Measurements from ENCODE around the gene GDPD5.

GDPD5 gene

GRCh38 chr11:75463106-75463774 lies 62.5 kb downstream of the GDPD5 start:
- Histone ChIP-seq H3K36me3 (ENCODE audit: control insufficient read depth, insufficient read depth, low read length) (peaks cover 9% of the 10 kb centered on the region), H3K9me3 (ENCODE audit: control insufficient read depth, low read length) (no peaks in the 10 kb centered on the region), H3K27ac (ENCODE audit: insufficient read depth, low read length, poor library complexity, severe bottlenecking) (no peak overlapping the region), H3K4me3 (ENCODE audit: insufficient read depth, low read depth, low read length, poor library complexity, severe bottlenecking) (no peak overlapping the region), H3K27me3 (replicated peaks; ENCODE audit: control insufficient read depth, insufficient read depth, low read length, poor library complexity, severe bottlenecking) (no peaks in the 10 kb centered on the region), H3K4me1 (ENCODE audit: control insufficient read depth, insufficient read depth, low read length, poor library complexity, severe bottlenecking) (no peaks in the 10 kb centered on the region)
- no peak for DNase-seq

GRCh38 chr11:75462117-75462653 lies 63.6 kb downstream of the GDPD5 start:
- H3K4me3 ChIP-seq (ENCODE audit: insufficient read depth, low read depth, low read length, poor library complexity, severe bottlenecking): no peak overlapping the region
- H3K36me3 ChIP-seq (ENCODE audit: control insufficient read depth, insufficient read depth, low read length): peaks cover 9% of the 10 kb centered on the region
- DNase-seq: no peak
- H3K4me1 ChIP-seq (ENCODE audit: control insufficient read depth, insufficient read depth, low read length, poor library complexity, severe bottlenecking): no peaks in the 10 kb centered on the region
- no peaks in the 10 kb centered on the region for H3K9me3 ChIP-seq (ENCODE audit: control insufficient read depth, low read length)
- H3K27me3 ChIP-seq (replicated peaks; ENCODE audit: control insufficient read depth, insufficient read depth, low read length, poor library complexity, severe bottlenecking): no peaks in the 10 kb centered on the region
- no peak overlapping the region for H3K27ac ChIP-seq (ENCODE audit: insufficient read depth, low read length, poor library complexity, severe bottlenecking)

- H3K4me1 ChIP-seq (ENCODE audit: control insufficient read depth, insufficient read depth, low read length, poor library complexity, severe bottlenecking): no peaks in the 10 kb centered on the region
- peaks cover 13% of the 10 kb centered on the region for H3K36me3 ChIP-seq (ENCODE audit: control insufficient read depth, insufficient read depth, low read length)
- no peak overlapping the region for H3K27ac ChIP-seq (ENCODE audit: insufficient read depth, low read length, poor library complexity, severe bottlenecking)
- no peaks in the 10 kb centered on the region for H3K9me3 ChIP-seq (ENCODE audit: control insufficient read depth, low read length)
- DNase-seq: no peak
- no peaks in the 10 kb centered on the region for H3K27me3 ChIP-seq (replicated peaks; ENCODE audit: control insufficient read depth, insufficient read depth, low read length, poor library complexity, severe bottlenecking)
- H3K4me3 ChIP-seq (ENCODE audit: insufficient read depth, low read depth, low read length, poor library complexity, severe bottlenecking): no peak overlapping the region
These were observed 64.6 kb downstream of the GDPD5 start for GRCh38 chr11:75461151-75461550.

DNA sequence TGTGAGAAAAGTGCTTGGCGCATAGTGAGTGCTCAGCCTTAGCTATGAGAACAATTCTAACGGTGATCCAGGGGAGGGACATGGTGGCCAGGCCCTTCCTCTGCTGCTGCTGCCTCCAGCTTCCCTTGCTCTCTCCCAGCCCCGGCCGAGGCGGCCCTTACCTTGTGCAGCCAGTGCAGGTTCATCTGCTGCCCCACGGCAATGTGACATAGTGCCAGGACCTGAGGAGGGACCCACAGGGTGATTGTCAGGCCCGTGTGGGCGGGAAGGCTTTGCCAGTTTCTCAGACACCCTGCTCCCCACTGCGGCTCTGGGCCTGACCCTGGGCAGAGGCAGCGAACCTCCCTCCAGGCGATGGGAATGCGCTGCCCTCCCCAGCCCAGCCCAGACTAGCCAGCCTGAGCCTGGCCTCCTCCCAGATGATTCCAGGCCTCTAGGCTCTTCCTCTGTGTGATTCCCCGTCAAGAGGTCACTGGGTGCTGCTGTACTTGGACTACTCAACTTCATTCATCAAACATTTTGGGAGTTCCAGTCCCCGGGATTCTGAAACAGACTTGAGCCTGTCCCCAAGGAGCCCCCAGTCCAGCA lies 69.1 kb downstream of the GDPD5 start:
- Histone ChIP-seq H3K4me1 (ENCODE audit: control insufficient read depth, insufficient read depth, low read length, poor library complexity, severe bottlenecking) (no peaks in the 10 kb centered on the region), H3K27me3 (replicated peaks; ENCODE audit: control insufficient read depth, insufficient read depth, low read length, poor library complexity, severe bottlenecking) (no peaks in the 10 kb centered on the region), H3K9me3 (ENCODE audit: control insufficient read depth, low read length) (no peaks in the 10 kb centered on the region), H3K36me3 (ENCODE audit: control insufficient read depth, insufficient read depth, low read length) (peaks cover 17% of the 10 kb centered on the region), H3K4me3 (ENCODE audit: insufficient read depth, low read depth, low read length, poor library complexity, severe bottlenecking) (no peak overlapping the region), H3K27ac (ENCODE audit: insufficient read depth, low read length, poor library complexity, severe bottlenecking) (no peak overlapping the region)
- no peak for DNase-seq

- no peak overlapping the region for H3K4me3 ChIP-seq (ENCODE audit: insufficient read depth, low read depth, low read length, poor library complexity, severe bottlenecking)
- no peak for DNase-seq
- H3K9me3 ChIP-seq (ENCODE audit: control insufficient read depth, low read length): no peaks in the 10 kb centered on the region
- no peaks in the 10 kb centered on the region for H3K4me1 ChIP-seq (ENCODE audit: control insufficient read depth, insufficient read depth, low read length, poor library complexity, severe bottlenecking)
- peaks cover 8% of the 10 kb centered on the region for H3K36me3 ChIP-seq (ENCODE audit: control insufficient read depth, insufficient read depth, low read length)
- H3K27me3 ChIP-seq (replicated peaks; ENCODE audit: control insufficient read depth, insufficient read depth, low read length, poor library complexity, severe bottlenecking): no peaks in the 10 kb centered on the region
- no peak overlapping the region for H3K27ac ChIP-seq (ENCODE audit: insufficient read depth, low read length, poor library complexity, severe bottlenecking)
These were observed 70.8 kb downstream of the GDPD5 start for GRCh38 chr11:75454987-75455386.

DNA sequence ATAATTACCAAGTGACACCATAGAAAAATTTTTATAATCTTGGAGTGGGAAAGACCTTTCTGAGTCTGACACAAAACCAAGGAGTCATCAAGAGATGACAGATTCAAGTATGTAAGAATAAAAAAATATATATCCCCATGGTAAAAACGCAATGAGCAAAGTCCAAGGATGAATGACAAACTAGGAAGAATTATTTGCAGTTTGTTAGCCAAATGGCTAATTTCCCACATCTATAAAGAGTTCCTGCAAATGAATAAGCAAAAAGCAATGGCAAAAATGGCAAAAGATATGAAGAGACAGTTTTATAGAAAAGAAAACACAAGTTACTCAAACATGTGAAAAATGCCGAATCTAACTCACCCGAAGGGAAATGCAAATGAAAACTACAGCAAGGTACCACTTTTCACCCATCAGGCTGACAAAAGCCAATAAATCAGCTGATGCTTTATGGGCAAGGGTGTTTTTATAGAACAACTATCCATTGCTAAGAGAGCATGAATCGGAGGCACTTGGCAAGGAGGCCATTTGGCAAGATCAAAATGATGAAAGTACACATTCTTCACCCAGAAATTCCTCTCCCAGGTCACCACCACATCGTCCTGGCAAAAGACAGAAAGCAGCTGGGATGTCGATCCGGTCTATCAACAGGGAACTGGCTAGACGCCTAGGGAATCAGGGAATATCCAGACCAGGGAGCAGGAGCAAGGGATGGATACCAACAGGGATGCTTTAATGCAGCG lies 71.7 kb downstream of the GDPD5 start:
- H3K4me1 ChIP-seq (ENCODE audit: control insufficient read depth, insufficient read depth, low read length, poor library complexity, severe bottlenecking): no peaks in the 10 kb centered on the region

DNA sequence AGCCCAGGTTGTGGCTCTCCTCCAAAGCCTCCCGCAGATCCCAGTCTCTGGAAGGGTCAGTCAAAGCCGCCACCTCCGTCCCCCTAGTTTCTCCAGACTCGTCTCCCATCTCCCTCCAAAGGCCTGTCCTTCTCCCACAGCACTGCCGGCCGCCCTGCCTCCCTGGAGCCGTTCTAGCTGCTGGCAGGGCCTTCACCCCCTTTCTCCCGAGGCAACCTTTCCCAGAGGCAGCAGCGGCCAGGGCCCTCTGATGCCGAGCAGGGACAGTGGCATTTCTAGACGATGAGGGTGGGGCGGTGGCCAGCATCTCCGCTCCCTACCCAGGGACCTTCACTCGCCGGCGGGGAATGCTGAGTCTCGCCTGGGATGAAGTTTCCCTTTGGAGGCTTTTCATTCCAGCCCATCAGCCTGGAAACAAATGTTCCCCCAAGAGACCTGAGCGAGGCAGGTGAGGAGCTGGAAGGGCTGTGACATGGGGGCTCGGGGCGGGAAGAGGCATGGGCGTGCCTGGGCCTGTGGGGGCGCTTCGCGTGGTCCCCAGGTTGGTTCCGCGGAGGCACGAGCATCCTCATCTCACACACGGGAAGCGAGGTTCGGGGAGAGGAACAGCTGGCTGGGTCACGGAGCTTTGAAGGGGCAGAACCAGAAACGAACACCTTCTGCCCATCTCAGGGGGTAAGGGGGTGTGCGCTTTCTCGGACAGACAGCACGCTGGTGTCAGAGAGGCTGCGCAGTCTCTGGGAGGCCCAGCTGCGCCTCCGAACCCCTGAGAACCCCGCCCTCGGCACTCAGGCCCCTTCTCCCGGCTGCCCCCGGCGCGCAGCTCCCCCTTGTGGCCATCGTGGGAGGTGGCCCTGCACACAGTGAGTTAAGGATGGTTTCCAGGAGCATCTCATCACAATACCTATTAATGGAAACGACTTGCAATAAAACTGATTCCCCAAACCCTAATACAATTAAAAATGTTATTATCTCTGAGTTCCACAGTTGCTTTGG lies 74.6 kb downstream of the GDPD5 start:
- no peak for DNase-seq
- no peaks in the 10 kb centered on the region for H3K4me1 ChIP-seq (ENCODE audit: control insufficient read depth, insufficient read depth, low read length, poor library complexity, severe bottlenecking)

More for the DNA sequence above, 71.7 kb downstream of the GDPD5 start:
- H3K4me3 ChIP-seq (ENCODE audit: insufficient read depth, low read depth, low read length, poor library complexity, severe bottlenecking): no peak overlapping the region
- H3K9me3 ChIP-seq (ENCODE audit: control insufficient read depth, low read length): no peaks in the 10 kb centered on the region
- no peak for DNase-seq
- H3K36me3 ChIP-seq (ENCODE audit: control insufficient read depth, insufficient read depth, low read length): peaks cover 8% of the 10 kb centered on the region
- H3K27ac ChIP-seq (ENCODE audit: insufficient read depth, low read length, poor library complexity, severe bottlenecking): no peak overlapping the region
- no peaks in the 10 kb centered on the region for H3K27me3 ChIP-seq (replicated peaks; ENCODE audit: control insufficient read depth, insufficient read depth, low read length, poor library complexity, severe bottlenecking)

GRCh38 chr11:75450236-75450635 lies 75.5 kb downstream of the GDPD5 start:
- no peak for DNase-seq
- no peaks in the 10 kb centered on the region for H3K4me1 ChIP-seq (ENCODE audit: control insufficient read depth, insufficient read depth, low read length, poor library complexity, severe bottlenecking)
- no peak overlapping the region for H3K27ac ChIP-seq (ENCODE audit: insufficient read depth, low read length, poor library complexity, severe bottlenecking)
- H3K27me3 ChIP-seq (replicated peaks; ENCODE audit: control insufficient read depth, insufficient read depth, low read length, poor library complexity, severe bottlenecking): no peaks in the 10 kb centered on the region
- H3K9me3 ChIP-seq (ENCODE audit: control insufficient read depth, low read length): no peaks in the 10 kb centered on the region
- H3K36me3 ChIP-seq (ENCODE audit: control insufficient read depth, insufficient read depth, low read length): peaks cover 3% of the 10 kb centered on the region
- no peak overlapping the region for H3K4me3 ChIP-seq (ENCODE audit: insufficient read depth, low read depth, low read length, poor library complexity, severe bottlenecking)

More for the DNA sequence above, 74.6 kb downstream of the GDPD5 start:
- Histone ChIP-seq H3K9me3 (ENCODE audit: control insufficient read depth, low read length) (no peaks in the 10 kb centered on the region), H3K4me3 (ENCODE audit: insufficient read depth, low read depth, low read length, poor library complexity, severe bottlenecking) (no peak overlapping the region), H3K36me3 (ENCODE audit: control insufficient read depth, insufficient read depth, low read length) (peaks cover 3% of the 10 kb centered on the region), H3K27ac (ENCODE audit: insufficient read depth, low read length, poor library complexity, severe bottlenecking) (no peak overlapping the region), H3K27me3 (replicated peaks; ENCODE audit: control insufficient read depth, insufficient read depth, low read length, poor library complexity, severe bottlenecking) (no peaks in the 10 kb centered on the region)

- H3K4me3 ChIP-seq (ENCODE audit: insufficient read depth, low read depth, low read length, poor library complexity, severe bottlenecking): no peak overlapping the region
These were observed 76.0 kb downstream of the GDPD5 start for GRCh38 chr11:75449776-75450175.

More at GRCh38 chr11:75449776-75450175, 76.0 kb downstream of the GDPD5 start:
- H3K27ac ChIP-seq (ENCODE audit: insufficient read depth, low read length, poor library complexity, severe bottlenecking): no peak overlapping the region
- H3K36me3 ChIP-seq (ENCODE audit: control insufficient read depth, insufficient read depth, low read length): peaks cover 3% of the 10 kb centered on the region
- H3K9me3 ChIP-seq (ENCODE audit: control insufficient read depth, low read length): no peaks in the 10 kb centered on the region
- DNase-seq: no peak
- no peaks in the 10 kb centered on the region for H3K27me3 ChIP-seq (replicated peaks; ENCODE audit: control insufficient read depth, insufficient read depth, low read length, poor library complexity, severe bottlenecking)
- no peaks in the 10 kb centered on the region for H3K4me1 ChIP-seq (ENCODE audit: control insufficient read depth, insufficient read depth, low read length, poor library complexity, severe bottlenecking)
